GM12872 (cell line): ENCODE measurements around the gene FZD10.

ENCODE experiments used
- TF ChIP-seq, protein P1 (sequence below): IDR thresholded peaks from 3 replicates; pipeline ENCODE4 v1.5.1; 2011; ENCODE audit warnings: low read depth, mild to moderate bottlenecking, low read length, moderate library complexity; ENCODE audit not compliant: insufficient read depth

The FZD10 gene

DNA sequence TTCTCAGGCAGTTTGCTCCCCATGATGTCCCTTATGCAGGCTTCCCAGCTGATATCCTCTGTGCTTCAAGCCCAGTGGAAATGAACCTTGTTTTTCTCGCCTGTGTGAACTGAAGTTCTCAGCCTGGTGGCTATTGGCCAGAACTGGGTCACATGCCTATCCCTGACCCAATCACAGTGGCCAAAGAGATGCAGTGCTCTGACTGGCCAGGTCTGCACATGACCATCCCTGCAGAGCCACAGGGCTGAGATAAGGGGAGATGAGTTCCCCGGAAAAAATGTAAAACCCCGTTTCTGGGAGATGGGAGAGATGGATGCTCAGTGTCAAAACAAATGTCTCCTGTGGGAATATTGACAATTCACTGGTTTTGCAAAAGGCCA, 34.7 kb upstream of the FZD10 start:
- TF ChIP-seq, protein P1, sequence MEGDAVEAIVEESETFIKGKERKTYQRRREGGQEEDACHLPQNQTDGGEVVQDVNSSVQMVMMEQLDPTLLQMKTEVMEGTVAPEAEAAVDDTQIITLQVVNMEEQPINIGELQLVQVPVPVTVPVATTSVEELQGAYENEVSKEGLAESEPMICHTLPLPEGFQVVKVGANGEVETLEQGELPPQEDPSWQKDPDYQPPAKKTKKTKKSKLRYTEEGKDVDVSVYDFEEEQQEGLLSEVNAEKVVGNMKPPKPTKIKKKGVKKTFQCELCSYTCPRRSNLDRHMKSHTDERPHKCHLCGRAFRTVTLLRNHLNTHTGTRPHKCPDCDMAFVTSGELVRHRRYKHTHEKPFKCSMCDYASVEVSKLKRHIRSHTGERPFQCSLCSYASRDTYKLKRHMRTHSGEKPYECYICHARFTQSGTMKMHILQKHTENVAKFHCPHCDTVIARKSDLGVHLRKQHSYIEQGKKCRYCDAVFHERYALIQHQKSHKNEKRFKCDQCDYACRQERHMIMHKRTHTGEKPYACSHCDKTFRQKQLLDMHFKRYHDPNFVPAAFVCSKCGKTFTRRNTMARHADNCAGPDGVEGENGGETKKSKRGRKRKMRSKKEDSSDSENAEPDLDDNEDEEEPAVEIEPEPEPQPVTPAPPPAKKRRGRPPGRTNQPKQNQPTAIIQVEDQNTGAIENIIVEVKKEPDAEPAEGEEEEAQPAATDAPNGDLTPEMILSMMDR = no peak

DNA sequence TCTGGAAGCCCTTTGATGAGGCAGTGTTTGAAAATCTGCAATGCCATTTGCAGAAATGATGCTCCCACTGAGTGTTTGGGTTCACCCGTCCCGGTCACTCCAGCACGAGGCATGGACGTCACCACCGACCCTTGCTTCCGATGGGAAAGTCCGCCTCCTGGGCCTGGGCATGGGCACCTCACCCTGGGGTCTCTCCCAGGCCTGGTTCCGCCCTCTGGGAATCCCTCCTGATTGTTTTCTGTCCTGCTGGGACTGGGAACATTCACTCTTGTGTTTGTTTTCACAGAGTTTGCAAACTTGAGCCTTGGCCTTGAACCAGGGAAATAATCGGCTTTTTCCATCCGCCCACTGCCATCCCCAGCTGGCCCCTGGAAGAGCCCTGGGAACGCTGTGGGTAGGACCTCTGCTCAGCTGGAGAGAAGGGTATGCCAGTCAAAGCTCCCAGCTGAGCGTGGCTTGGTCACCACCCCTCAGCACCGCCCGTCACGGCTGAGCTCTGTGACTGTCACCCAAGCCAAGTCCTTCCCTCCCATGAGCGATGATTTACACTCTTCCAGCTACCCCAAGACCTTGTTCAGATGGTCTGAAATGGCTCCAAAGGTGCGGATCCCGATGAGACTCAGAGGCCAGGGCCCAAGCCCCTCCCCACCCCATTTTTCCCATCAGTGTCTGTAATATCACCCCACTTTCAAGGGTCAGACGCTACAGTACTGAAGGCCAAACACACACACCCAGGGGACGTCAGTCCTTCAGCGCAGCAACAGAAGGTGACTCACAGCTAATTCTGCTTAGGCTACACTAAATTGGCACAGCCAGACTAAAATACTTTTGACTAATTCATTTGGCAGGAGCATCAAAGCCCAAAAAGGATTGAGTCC, 34.1 kb upstream of the FZD10 start:
- TF ChIP-seq, protein P1 = no peak

DNA sequence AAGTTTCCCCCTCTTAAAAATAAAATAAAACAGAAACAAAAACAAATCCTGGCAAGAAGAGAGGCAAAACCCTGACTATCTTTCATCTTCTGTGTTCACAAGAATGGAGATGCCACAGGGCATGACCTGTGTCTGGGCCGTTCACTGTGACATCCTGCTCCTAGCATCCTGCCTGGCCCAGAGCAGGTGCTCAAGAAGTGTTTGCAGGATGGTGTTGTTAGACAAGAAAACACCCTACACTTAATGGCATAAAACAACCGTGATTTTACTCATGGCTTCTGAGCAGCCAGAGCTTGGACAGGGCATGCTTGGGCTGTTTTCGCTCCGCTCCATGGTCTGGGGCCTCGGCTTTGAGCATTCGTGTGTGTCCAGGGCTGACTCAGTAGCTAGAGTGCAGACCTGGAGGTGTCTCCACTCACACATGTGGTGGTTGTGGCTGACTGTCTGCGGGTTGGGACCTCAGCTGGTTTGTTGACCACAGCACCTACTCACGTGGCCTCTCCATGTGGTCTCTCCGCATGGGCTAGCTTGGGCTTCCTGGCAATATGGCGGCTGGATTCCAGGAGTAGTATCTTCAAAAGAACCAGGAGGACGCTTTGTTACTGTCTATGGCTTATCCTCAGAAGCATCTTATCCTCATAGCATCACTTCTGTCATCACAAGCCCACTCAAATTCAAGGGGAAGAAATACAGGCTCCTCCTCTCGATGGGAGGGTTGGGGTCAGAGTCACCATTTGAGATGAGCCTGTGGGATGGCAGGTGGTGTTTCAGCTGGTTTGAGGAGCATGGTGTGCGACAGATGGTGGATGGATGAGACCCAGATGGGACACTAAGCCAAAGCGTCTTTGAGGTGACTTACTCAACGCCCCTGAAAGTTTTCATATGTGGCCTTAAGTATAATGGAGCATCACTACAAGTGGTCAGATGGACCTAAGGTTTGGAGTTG, 33.2 kb upstream of the FZD10 start:
- TF ChIP-seq, protein P1 = no peak

DNA sequence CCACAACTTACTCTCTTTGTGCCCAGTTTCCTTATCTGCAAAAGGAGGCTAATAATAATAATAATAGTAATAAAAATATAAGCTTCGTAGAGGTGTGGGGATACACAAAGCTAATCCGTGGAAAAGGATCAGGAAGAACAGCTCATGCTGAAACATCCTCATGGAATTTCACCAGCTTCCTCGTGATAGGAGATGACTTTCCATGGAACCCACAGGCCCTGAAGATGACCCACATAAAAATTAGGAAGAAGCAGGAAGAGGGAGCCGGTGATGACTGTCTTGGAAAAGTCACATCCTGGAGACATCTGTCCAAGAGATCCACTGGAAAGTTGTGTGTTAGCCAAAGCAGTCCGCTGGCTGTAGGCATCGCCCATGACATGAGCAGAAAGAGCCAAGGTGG, 31.9 kb upstream of the FZD10 start:
- TF ChIP-seq, protein P1 = no peak

DNA sequence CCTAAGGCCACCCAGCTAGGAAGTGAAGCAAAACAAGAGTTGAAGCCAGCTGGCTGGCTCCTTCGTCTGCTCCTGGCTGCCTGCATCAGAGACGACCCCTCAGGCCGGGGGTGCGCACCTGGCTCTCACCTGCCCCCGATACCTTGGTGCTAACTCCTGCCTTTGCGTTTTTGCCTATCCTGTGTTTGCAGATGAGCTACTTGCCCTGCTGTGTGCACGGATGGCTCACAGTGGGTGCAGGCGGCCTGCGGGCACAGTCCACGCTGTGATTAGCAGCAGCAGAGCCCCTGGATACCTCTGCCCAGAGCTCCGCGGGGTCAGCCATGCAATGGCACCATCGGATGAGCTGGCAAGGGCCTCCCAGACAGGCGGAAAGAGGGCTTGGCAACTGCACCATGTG, 31.2 kb upstream of the FZD10 start:
- TF ChIP-seq, protein P1 = no peak

DNA sequence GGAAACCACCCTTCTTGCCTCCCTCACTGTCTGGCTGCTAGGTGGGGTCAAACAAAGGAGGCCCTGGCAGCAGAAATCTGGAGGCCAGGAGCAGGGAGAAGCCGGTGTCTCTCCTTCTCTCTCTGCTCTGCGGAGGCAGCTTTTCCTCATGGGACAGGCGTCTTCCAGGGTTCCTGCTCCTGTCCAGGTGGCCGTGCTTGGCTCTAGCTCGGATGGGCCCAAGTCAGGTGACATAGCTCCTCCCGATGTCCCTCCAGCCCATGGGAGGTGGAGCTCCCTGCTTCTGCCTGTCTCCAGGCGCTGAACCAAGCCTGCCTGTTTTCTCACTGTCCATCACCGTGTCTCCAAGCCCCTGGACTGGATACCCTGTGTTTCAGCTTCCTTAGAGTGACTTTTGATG, 30.5 kb upstream of the FZD10 start:
- TF ChIP-seq, protein P1 = no peak

DNA sequence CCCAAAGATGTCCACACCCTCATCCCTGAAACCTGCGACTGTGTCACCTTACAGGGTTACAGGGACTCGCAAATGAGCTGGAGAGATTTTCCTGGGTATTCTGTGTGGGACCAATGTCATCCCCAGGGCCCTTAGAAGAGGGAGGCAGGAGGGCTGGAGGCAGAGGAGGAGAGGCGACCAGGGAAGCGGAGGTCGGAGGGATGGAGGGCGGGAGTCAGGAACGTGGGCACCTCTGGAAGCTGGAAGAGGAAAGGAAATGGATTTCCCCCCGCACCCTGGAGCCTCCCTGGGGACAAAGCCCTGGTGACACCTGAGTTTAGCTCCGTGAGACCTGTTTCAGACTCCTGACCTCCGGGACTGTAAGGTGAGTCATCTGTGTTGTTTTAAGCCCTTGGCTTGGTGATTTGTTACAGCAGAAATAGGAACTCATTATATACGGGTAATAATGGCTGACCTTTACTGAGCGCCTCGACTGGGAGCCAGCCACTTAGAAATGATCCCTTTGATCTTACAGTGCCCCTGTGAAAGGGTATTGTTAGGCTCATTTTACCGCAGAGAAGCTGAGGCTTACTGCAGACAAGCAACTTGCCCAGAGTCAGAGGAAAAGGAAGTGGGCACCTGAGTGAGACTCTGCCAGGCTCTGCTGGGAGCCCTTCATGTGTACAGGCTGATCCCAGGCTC, 29.3 kb upstream of the FZD10 start:
- TF ChIP-seq, protein P1 = no peak
